NCI-H510A treated with DMSO at 0.1 percent for 48 hours (cell line): Measurements from ENCODE around the gene RAD51B.

Source experiments
- DNase-seq: peaks from one replicate; lab custom pipeline; 2025; lab: John Stamatoyannopoulos, UW

Gene RAD51B

GRCh38 chr14:68637106-68638021 lies 817.8 kb downstream of the RAD51B start:
- no peak for DNase-seq

GRCh38 chr14:68638141-68638999 lies 818.8 kb downstream of the RAD51B start:
- DNase-seq, result no peak

GRCh38 chr14:68639000-68639757 lies 819.6 kb downstream of the RAD51B start:
- DNase-seq, result no peak

GRCh38 chr14:68639758-68640574 lies 820.4 kb downstream of the RAD51B start:
- no peak for DNase-seq

GRCh38 chr14:68643673-68644072 lies 824.1 kb downstream of the RAD51B start:
- DNase-seq, result no peak

- DNase-seq, result no peak
These were observed 824.5 kb downstream of the RAD51B start for GRCh38 chr14:68644101-68644500.

- DNase-seq, result no peak
These were observed 825.8 kb downstream of the RAD51B start for GRCh38 chr14:68645371-68645770.

- no peak for DNase-seq
These were observed 830.1 kb downstream of the RAD51B start for GRCh38 chr14:68649476-68650189.

- DNase-seq, result no peak
These were observed 830.9 kb downstream of the RAD51B start for GRCh38 chr14:68650404-68650994.

- DNase-seq, result no peak
These were observed 831.5 kb downstream of the RAD51B start for GRCh38 chr14:68651075-68651474.

GRCh38 chr14:68651652-68652432 lies 832.3 kb downstream of the RAD51B start:
- DNase-seq, result no peak

- no peak for DNase-seq
These were observed 832.8 kb downstream of the RAD51B start for GRCh38 chr14:68652433-68652690.

GRCh38 chr14:68653108-68653507 lies 833.5 kb downstream of the RAD51B start:
- no peak for DNase-seq

GRCh38 chr14:68653804-68654203 lies 834.2 kb downstream of the RAD51B start:
- DNase-seq, result no peak

GRCh38 chr14:68654471-68654941 lies 834.9 kb downstream of the RAD51B start:
- no peak for DNase-seq

GRCh38 chr14:68655021-68655831 lies 835.6 kb downstream of the RAD51B start:
- no peak for DNase-seq

GRCh38 chr14:68655911-68656316 lies 836.3 kb downstream of the RAD51B start:
- DNase-seq, result no peak

- no peak for DNase-seq
These were observed 836.9 kb downstream of the RAD51B start for GRCh38 chr14:68656452-68656851.
